Smooth muscle cell (in vitro differentiated cells): Measurements from ENCODE around the gene UTF1. TPM values are rescaled to one million over a fixed set of nuclear protein-coding genes. Genes with fewer than 3 reads are reported as not detected.

Experiments used
- DNase-seq: peaks from one replicate; lab custom pipeline; 2025; ENCODE audit not compliant: unreplicated experiment; lab: John Stamatoyannopoulos, UW
- H2AFZ ChIP-seq: fragments of 200-600 bp; sonication (generic); 2 replicates; pipeline ENCODE4 v1.6.0; 2016; ENCODE audit warnings: antibody characterized with exemption, low read depth, mild to moderate bottlenecking
- H3F3A ChIP-seq: fragments of 200-600 bp; sonication (generic); 2 replicates; pipeline ENCODE4 v1.6.0; 2017; ENCODE audit warnings: antibody characterized with exemption, low read depth
- H3K27ac ChIP-seq: fragments of 200-600 bp; sonication (generic); 2 replicates; pipeline ENCODE4 v1.5.1; 2016; ENCODE audit warnings: low read depth, mild to moderate bottlenecking
- H3K27me3 ChIP-seq: fragments of 200-600 bp; sonication (generic); 2 replicates; pipeline ENCODE4 v1.6.1; 2016; ENCODE audit warnings: low read depth, mild to moderate bottlenecking
- H3K36me3 ChIP-seq: fragments of 200-600 bp; sonication (generic); 2 replicates; pipeline ENCODE4 v1.5.1; 2016; ENCODE audit warnings: low read depth
- H3K4me1 ChIP-seq: fragments of 200-600 bp; sonication (generic); 2 replicates; pipeline ENCODE4 v1.5.1; 2016; ENCODE audit warnings: low read depth
- H3K4me2 ChIP-seq: fragments of 200-600 bp; sonication (generic); 2 replicates; pipeline ENCODE4 v1.6.0; 2016; ENCODE audit warnings: mild to moderate bottlenecking
- H3K4me3 ChIP-seq: fragments of 200-600 bp; sonication (generic); 2 replicates; pipeline ENCODE4 v1.5.1; 2016; ENCODE audit warnings: mild to moderate bottlenecking
- H3K79me2 ChIP-seq: fragments of 200-600 bp; sonication (generic); 2 replicates; pipeline ENCODE4 v1.6.0; 2016; ENCODE audit warnings: low read depth, mild to moderate bottlenecking
- H3K9ac ChIP-seq: fragments of 200-600 bp; sonication (generic); 2 replicates; pipeline ENCODE4 v1.6.0; 2016; ENCODE audit warnings: low read depth
- H3K9me3 ChIP-seq: fragments of 200-600 bp; sonication (generic); replicated peaks from 2 replicates; pipeline ENCODE4 v1.5.1; 2016; ENCODE audit warnings: low read depth
- H4K20me1 ChIP-seq: fragments of 200-600 bp; sonication (generic); 2 replicates; pipeline ENCODE4 v1.6.0; 2016; ENCODE audit warnings: low read depth
- CTCF ChIP-seq: fragments of 200-600 bp; sonication (generic); IDR thresholded peaks from 2 replicates; pipeline ENCODE4 v1.5.1; 2017; ENCODE audit warnings: borderline replicate concordance, mild to moderate bottlenecking, antibody characterized with exemption; ENCODE audit not compliant: insufficient read depth, poor library complexity, severe bottlenecking
- WGBS: methylation state at CpG from one replicate; pipeline ENCODE4 v1.1.7; 2016; ENCODE audit warnings: low lambda C conversion rate; 5-methylcytosine and 5-hydroxymethylcytosine counted together
- polyA plus RNA-seq: library from polyadenylated mRNA; unstranded; fragments of >200 nt; fragmentation: Nextera tagmentation; extraction: Ambion mirVana; gene quantifications from 2 replicates; pipeline ENCODE4 v1.2.1, GENCODE V29; 2016
- total RNA-seq: library from RNA; depleted of rRNA; stranded (reverse); fragments of >200 nt; gene quantifications from 2 replicates; pipeline ENCODE4 v1.2.3, GENCODE V29; 2014

The UTF1 gene
- total and polyA plus RNA-seq, 2 experiments from 2014 or later = not detected

DNA sequence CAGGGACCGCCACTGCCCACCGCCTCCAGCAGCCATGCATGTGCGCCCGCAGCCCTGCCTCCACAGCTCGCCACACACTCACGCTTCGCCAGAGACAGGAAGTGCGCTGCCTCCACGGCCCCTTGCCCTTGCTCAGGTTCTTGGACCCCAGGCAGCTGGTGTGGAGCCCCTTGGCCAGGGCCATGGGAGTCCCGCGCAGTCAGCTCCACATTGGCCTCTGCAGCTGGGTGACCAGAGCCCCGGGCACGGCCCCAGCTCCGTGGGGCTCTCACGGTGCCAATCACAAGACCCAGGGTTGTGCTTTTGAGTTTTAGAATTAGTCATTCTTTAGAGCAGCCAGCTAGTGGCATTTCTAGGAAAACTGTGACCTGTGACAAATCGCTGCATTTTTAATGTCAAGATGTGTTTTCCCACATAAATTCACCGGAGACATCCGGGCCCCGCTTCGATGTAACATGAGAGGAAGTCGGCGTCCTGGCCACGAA is 4.3 kb upstream of the UTF1 start:
- H4K20me1 ChIP-seq = no peaks in the 10 kb centered on the region
- no peak overlapping the region for H3K4me2 ChIP-seq
- WGBS = 95% methylated on average over 23 of the region's 23 CpGs

GRCh38 chr10:133226251-133226808 is 3.7 kb upstream of the UTF1 start:
- no peak for TF ChIP-seq CTCF
- no peaks in the 10 kb centered on the region for H3F3A ChIP-seq
- no peaks in the 10 kb centered on the region for H3K9me3 ChIP-seq
- H3K4me2 ChIP-seq = no peak overlapping the region
- H3K27ac ChIP-seq = no peak overlapping the region
- H3K36me3 ChIP-seq = no peaks in the 10 kb centered on the region
- H2AFZ ChIP-seq = no peak overlapping the region
- H3K4me1 ChIP-seq = no peaks in the 10 kb centered on the region
- H3K27me3 ChIP-seq = peaks cover 42% of the 10 kb centered on the region
- 82% methylated on average over 30 of the region's 30 CpGs for WGBS
- no peak overlapping the region for H3K4me3 ChIP-seq
- no peak for DNase-seq
- no peaks in the 10 kb centered on the region for H4K20me1 ChIP-seq
- H3K9ac ChIP-seq = no peak overlapping the region
- H3K79me2 ChIP-seq = no peaks in the 10 kb centered on the region

More for the DNA sequence above, 4.3 kb upstream of the UTF1 start:
- peaks cover 40% of the 10 kb centered on the region for H3K27me3 ChIP-seq
- no peak overlapping the region for H2AFZ ChIP-seq
- H3K79me2 ChIP-seq = no peaks in the 10 kb centered on the region
- H3K9me3 ChIP-seq = no peaks in the 10 kb centered on the region
- no peaks in the 10 kb centered on the region for H3K4me1 ChIP-seq
- H3K9ac ChIP-seq = no peak overlapping the region
- H3K36me3 ChIP-seq = no peaks in the 10 kb centered on the region
- no peak for DNase-seq
- TF ChIP-seq CTCF = no peak
- H3F3A ChIP-seq = no peaks in the 10 kb centered on the region
- H3K27ac ChIP-seq = no peak overlapping the region
- H3K4me3 ChIP-seq = no peak overlapping the region

DNA sequence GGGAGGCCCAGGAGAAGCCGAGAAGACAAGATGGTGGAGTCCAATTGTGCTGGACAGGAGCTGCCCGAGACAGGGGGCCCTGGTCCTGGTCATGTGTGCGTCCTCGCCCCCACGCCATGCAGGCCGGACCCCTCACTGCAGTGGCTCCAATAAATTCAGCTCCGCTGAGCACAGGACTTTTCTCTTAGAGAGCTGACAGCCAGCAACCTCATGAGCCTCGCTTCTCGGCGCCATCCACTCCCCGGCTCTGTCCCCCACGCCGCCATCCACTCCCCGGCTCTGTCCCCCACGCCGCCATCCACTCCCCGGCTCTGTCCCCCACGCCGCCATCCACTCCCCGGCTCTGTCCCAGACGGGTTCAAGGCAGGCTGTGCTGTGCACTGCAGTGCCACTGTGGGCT is 2.8 kb upstream of the UTF1 start:
- H4K20me1 ChIP-seq = no peaks in the 10 kb centered on the region
- H3K4me1 ChIP-seq = no peaks in the 10 kb centered on the region
- H3K4me3 ChIP-seq = no peak overlapping the region
- H3K9ac ChIP-seq = no peak overlapping the region
- no peak for DNase-seq
- H3F3A ChIP-seq = no peaks in the 10 kb centered on the region
- WGBS = 87% methylated on average over 15 of the region's 21 CpGs
- H3K27me3 ChIP-seq = peaks cover 51% of the 10 kb centered on the region
- H3K79me2 ChIP-seq = no peaks in the 10 kb centered on the region
- H3K9me3 ChIP-seq = no peaks in the 10 kb centered on the region
- H2AFZ ChIP-seq = no peak overlapping the region
- H3K36me3 ChIP-seq = no peaks in the 10 kb centered on the region
- H3K4me2 ChIP-seq = no peak overlapping the region
- TF ChIP-seq CTCF = no peak
- H3K27ac ChIP-seq = no peak overlapping the region
